Small intestine (tissue), 7 donors: Measurements from ENCODE around the gene LMX1B. TPM values are rescaled to one million over a fixed set of nuclear protein-coding genes. Genes with fewer than 3 reads are reported as not detected.
"Not testable (repeated sequence)": the region's sequence is repeated elsewhere in the genome, so short reads cannot be mapped to it uniquely, and the experiment has no call there.

Experiments
- DNase-seq, 2 donors: peaks; one replicate each; pipeline versions ENCODE4 v3.0.0 to v3.0.0-alpha.2; 2013
- FAIRE-seq: peaks from 2 replicates; lab custom pipeline; 2012; peaks lifted over from hg19 to GRCh38; lab: Jason Lieb, UNC
- H3K27ac ChIP-seq, 3 donors: one replicate each; pipeline ENCODE4 v1.5.1; 2013; ENCODE audit warnings: low read length in 2 of 3, mild to moderate bottlenecking in 2 of 3, control low read depth in 1 of 3, inconsistent platforms in 1 of 3, low read depth in 1 of 3, moderate library complexity in 1 of 3
- H3K27me3 ChIP-seq, 3 donors: one replicate each; pipeline ENCODE4 v1.6.1; 2013; ENCODE audit warnings: low read length in 3 of 3, inconsistent platforms in 1 of 3; ENCODE audit not compliant: control insufficient read depth in 3 of 3, insufficient read depth in 3 of 3
- H3K36me3 ChIP-seq, 3 donors: one replicate each; pipeline ENCODE4 v1.6.1; 2013; ENCODE audit warnings: low read length in 3 of 3, inconsistent platforms in 1 of 3, low read depth in 1 of 3, mild to moderate bottlenecking in 1 of 3, moderate library complexity in 1 of 3; ENCODE audit not compliant: control insufficient read depth in 3 of 3, insufficient read depth in 2 of 3
- H3K4me1 ChIP-seq, 3 donors: one replicate each; pipeline ENCODE4 v1.6.1; 2013; ENCODE audit warnings: low read length in 2 of 3, inconsistent platforms in 1 of 3, low read depth in 1 of 3, mild to moderate bottlenecking in 1 of 3, moderate library complexity in 1 of 3; ENCODE audit not compliant: control insufficient read depth in 3 of 3, insufficient read depth in 2 of 3
- H3K4me3 ChIP-seq, 3 donors: one replicate each; pipeline ENCODE4 v1.5.1; 2013; ENCODE audit warnings: low read length in 3 of 3, control low read depth in 1 of 3, inconsistent platforms in 1 of 3, low read depth in 1 of 3, mild to moderate bottlenecking in 1 of 3, moderate library complexity in 1 of 3
- H3K9me3 ChIP-seq, 2 donors: one replicate each; pipeline ENCODE4 v1.6.1; 2013; ENCODE audit warnings: low read depth in 1 of 2, low read length in 1 of 2; ENCODE audit not compliant: control insufficient read depth in 2 of 2, insufficient read depth in 1 of 2
- WGBS, 3 donors: extraction: QIAGEN DNeasy Blood & Tissue Kit; methylation state at CpG; one replicate each; pipeline ENCODE4 v1.1.7; 2013; 5-methylcytosine and 5-hydroxymethylcytosine counted together
- polyA plus RNA-seq, 4 donors: library from polyadenylated mRNA; stranded (reverse) in 3 of 4; unstranded in 1 of 4; fragments of 200-250 nt in 3 of 4; fragments of 120-200 nt in 1 of 4; gene quantifications; one replicate each; pipeline versions ENCODE4 v1.2.1 to v1.2.3, GENCODE V29; 2013
- donor health status: healthy with polysubstance abuse.
- donor health status: control.
- donor health status: control.
- donor health status: Bipolar disorder and iron deficiency.
- donor health status: healthy.

The LMX1B gene
- polyA plus RNA-seq, 4 donors: 0.13 to 0.75 TPM; not detected in 2

DNA sequence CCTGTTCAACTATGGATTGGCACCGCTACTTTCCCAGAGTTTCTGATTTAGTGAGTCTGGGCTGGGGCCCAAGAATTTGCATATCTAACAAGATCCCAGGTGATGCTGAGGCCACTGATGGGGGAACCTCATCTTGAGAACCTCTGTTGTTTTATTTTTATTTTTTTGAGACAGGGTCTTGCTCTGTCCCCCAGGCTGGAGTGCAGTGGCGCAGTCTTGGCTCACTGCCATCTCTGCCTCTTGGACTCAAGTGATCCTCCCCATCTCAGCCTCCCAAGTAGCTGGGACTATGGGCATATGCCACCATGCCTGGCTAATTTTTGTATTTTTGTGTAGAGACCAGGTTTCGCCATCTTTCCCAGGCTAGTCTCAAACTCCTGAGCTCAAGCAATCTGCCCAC is 35.7 kb downstream of the LMX1B start:
- H3K36me3 ChIP-seq: no peaks in the 10 kb centered on the region
- FAIRE-seq: no peak
- peaks cover 0 to 89% (median 55%) of the 10 kb centered on the region in 3 donors for H3K27me3 ChIP-seq
- 49 to 81% (median 62%) methylated on average over 3 of the region's 3 CpGs for WGBS, 3 donors
- no peak overlapping the region for H3K4me3 ChIP-seq
- H3K4me1 ChIP-seq: peaks cover 0 to 12% (median 0%) of the 10 kb centered on the region in 3 donors
- H3K9me3 ChIP-seq: no peaks in the 10 kb centered on the region
- no peak for DNase-seq
- no peak overlapping the region for H3K27ac ChIP-seq

DNA sequence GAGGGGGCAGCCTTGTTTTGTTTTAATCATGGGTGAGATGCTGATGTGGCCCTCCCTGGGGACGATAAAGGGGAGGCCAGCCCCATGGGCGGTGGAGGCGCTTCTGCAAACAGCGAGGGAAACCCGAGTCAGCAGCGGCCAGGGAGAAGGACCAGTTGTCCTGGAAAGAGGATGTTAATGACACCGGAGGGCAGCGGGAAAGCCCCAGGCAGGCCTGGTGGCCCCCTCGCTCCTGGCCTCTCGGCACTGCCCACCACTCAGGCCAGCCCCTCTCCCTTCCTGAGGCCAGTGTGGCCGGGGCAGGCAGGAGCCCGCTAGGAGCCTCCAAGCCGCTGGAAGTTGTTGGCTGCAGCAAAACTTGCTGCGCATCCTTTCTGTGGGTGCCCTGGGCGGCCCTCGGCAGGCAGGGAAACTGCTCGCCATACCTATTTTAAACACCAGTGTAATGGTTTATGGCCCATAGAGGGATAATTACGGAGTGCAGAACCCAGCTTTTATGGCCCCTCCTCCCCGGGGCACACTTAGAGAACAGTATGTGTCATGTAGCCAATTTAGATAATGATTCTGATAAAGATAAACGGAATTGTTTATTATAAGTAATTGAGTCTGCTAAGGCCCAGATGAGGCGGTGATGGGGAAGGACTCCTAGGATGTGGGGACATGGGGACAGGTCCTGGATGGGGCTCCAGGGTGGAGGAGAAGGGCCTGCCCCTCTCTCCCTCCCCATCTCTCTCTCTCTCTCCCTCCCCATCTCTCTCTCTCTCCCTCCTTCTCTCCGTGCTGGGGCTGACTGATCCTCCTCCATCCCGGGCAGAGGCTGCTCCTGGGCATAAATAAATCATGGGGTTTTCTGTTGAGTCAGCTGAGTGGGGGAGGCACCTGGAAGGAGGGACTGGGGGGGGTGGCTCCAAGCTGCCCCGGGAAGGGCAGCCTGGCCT is 36.9 kb downstream of the LMX1B start:
- peaks cover 0 to 86% (median 47%) of the 10 kb centered on the region in 3 donors for H3K27me3 ChIP-seq
- H3K9me3 ChIP-seq: no peaks in the 10 kb centered on the region
- 11 to 16% (median 12%) methylated on average over 24 of the region's 24 CpGs for WGBS, 3 donors
- H3K36me3 ChIP-seq: no peaks in the 10 kb centered on the region
- peak; percentile 28 to 54 for DNase-seq
- H3K27ac ChIP-seq: no peak overlapping the region
- H3K4me1 ChIP-seq: peaks cover 0 to 12% (median 0%) of the 10 kb centered on the region in 3 donors
- no peak overlapping the region for H3K4me3 ChIP-seq
- no peak for FAIRE-seq

DNA sequence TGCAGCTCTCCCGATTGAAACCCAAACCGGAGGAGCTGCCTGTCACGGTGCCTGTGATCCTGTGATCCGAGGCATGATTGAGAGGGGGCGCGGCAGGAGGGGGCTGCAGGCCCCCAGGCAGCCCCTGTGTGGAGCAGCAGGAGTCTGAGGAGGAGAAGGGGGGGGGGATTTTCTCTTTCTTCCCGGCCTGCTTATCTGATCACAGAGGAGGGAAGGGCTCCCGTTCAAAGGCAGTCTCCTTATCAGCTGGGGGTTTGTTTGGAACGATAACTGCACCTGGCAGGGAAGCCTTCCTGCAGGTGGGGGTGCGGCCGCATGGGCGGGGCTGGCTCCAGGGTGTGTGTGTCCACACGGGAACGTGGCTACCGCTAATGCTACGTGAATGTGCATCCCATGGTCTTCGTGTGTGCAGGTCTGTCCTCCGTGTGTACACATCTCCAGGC is 38.4 kb downstream of the LMX1B start:
- DNase-seq (peak; percentile 71 to 73), FAIRE-seq (no peak)
- WGBS, 3 donors: 4 to 11% (median 4%) methylated on average over 17 to 18 of the region's 18 CpGs
- no peaks in the 10 kb centered on the region for H3K9me3 ChIP-seq
- peaks cover 0 to 77% (median 43%) of the 10 kb centered on the region in 3 donors for H3K27me3 ChIP-seq
- no peaks in the 10 kb centered on the region for H3K36me3 ChIP-seq
- H3K4me1 ChIP-seq: peaks cover 0 to 12% (median 0%) of the 10 kb centered on the region in 3 donors
- H3K27ac ChIP-seq: no peak overlapping the region
- H3K4me3 ChIP-seq: no peak overlapping the region

DNA sequence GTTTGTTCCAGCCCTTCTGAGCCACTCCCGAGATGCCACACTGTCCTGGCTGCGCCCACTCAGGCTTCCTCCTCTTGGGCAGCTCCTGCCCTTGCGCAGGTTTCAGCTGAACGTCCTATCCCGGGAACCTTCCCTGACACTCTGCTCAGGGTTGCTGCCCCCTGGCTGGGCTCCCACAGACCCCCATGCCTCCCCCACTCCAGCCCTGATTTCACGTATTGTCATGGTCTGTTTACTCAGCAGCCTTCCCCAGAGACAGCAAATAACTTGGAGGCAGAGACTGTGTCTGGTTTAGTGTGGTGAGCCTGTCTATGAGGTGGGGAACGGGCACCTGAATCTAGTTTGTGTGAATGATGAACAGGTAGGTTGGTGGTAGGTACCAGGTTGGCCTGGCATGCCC is 40.4 kb downstream of the LMX1B start:
- DNase-seq (no peak), FAIRE-seq (no peak)
- no peak overlapping the region for H3K27ac ChIP-seq
- H3K27me3 ChIP-seq: peaks cover 0 to 69% (median 39%) of the 10 kb centered on the region in 3 donors
- WGBS, 3 donors: 82 to 86% (median 83%) methylated on average over 7 of the region's 7 CpGs
- no peaks in the 10 kb centered on the region for H3K36me3 ChIP-seq
- H3K4me1 ChIP-seq: peaks cover 0 to 19% (median 0%) of the 10 kb centered on the region in 3 donors
- no peak overlapping the region for H3K4me3 ChIP-seq
- H3K9me3 ChIP-seq: no peaks in the 10 kb centered on the region

DNA sequence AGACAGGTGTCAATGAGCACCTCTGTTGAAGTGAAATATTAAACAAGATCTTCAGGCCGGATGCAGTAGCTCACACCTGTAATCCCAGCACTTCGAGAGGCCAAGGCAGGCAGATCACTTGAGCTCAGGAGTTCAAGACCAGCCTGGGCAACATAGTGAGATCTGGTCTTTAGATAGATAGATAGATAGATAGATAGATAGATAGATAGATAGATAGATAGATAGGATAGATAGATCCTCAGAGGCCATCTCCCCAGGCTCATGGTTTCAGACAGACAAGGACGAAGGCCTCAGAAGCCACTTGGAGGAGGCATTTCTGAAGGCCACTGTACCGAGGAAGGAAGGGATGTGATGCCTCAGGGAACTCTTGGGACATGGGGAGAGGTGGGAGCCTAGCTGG is 42.5 kb downstream of the LMX1B start:
- H3K27me3 ChIP-seq: peaks cover 0 to 49% (median 26%) of the 10 kb centered on the region in 3 donors
- H3K27ac ChIP-seq, H3K36me3 ChIP-seq, DNase-seq, FAIRE-seq, H3K4me3 ChIP-seq, H3K9me3 ChIP-seq: not testable (repeated sequence)
- 55 to 76% (median 62%) methylated on average over 4 of the region's 4 CpGs for WGBS, 3 donors
- H3K4me1 ChIP-seq: peaks cover 0 to 20% (median 0%) of the 10 kb centered on the region in 3 donors

DNA sequence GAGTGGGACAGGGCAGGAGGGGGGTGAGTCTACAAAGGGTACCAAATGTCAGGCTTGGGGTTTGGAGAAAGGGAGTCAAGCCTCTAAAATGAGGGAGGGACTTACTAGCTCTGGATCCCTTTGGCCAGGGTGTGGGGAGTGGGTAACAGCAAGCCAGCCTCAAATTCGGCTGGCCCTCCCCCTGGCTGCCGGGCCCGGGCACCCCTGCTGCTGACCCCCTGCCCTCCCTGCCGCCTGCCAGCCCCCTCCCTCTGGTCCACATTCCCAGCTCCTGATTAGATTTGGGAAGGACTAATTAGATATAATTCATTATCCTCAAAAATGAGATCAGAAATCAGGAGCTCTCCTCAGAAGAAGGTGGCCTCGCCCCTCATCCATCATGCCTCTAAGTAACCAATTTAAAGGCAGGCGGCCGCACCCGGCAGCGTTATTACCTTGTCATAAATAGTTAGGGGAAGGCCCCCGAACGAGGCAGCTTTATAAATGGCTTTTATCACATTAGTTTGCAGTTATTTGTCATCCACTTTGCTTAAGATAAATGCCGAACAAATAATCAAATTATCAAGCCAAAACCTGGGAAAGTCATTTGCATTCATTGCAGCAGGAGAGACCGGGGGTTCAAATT is 44.6 kb downstream of the LMX1B start:
- FAIRE-seq (no peak), DNase-seq (peak; percentile 9 to 60)
- Histone ChIP-seq H3K9me3 (no peaks in the 10 kb centered on the region), H3K27me3 (peaks cover 0 to 38% (median 10%) of the 10 kb centered on the region in 3 donors), H3K4me3 (no peak overlapping the region), H3K4me1 (peaks cover 0 to 19% (median 0%) of the 10 kb centered on the region in 3 donors), H3K27ac (no peak overlapping the region), H3K36me3 (no peaks in the 10 kb centered on the region)
- WGBS, 3 donors: 19 to 57% (median 29%) methylated on average over 13 of the region's 13 CpGs

DNA sequence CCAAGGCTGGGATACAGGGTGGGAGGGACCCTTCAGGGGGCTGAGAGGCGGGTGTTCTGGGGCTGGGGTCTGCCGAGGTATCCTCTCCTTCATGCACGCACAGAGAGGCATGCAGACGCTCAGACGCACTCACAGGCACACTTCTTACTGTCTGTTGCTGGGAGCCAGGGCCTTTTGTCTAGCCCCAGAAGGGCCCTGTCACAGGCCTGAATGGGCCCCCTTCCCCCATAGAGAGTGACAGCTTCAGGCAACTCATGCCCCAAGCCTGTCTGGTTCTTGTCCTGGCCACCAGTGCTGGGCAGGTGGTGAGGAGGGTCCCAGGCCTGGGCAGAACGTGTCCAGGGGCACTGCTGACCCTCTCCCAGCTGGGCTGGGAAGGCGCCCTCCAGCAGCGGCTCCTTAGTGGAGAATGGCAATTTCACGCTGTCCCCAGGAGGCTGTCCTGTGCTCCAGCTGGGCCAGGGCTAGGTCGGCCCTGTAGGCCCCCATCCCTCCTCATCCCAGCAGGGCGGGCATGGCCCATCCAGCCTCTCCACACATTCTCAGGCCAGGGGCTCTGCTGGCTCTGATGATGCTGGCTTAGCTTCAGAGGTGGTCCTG is 45.3 kb downstream of the LMX1B start:
- H3K9me3 ChIP-seq: no peaks in the 10 kb centered on the region
- no peak overlapping the region for H3K27ac ChIP-seq
- WGBS, 3 donors: 55 to 76% (median 75%) methylated on average over 11 of the region's 11 CpGs
- H3K27me3 ChIP-seq: peaks cover 2 to 36% (median 11%) of the 10 kb centered on the region in 3 donors
- no peak overlapping the region for H3K4me3 ChIP-seq
- FAIRE-seq (no peak), DNase-seq (no peak)
- H3K36me3 ChIP-seq: no peaks in the 10 kb centered on the region
- peaks cover 0 to 19% (median 0%) of the 10 kb centered on the region in 3 donors for H3K4me1 ChIP-seq

DNA sequence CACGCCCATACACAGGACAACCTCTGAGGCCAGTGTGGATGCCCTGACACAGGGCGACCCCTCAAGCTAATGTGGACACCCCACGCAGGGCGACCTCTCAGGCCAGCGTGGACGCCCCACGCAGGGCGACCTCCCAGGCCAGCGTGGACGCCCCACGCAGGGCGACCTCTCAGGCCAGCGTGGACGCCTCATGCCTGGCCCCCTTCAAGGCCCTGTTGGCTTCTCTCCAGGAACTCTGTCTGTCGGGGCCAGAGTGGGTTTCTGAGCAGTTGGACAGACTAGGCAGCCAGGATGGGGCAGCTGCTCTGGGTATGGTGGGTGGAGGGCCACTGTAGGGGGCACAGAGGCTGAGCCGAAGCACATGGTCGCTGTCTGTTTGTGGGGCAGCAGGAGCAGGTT is 47.4 kb downstream of the LMX1B start:
- WGBS, 3 donors: 81 to 90% (median 87%) methylated on average over 17 of the region's 17 CpGs
- H3K4me1 ChIP-seq: peaks cover 0 to 23% (median 0%) of the 10 kb centered on the region in 3 donors
- DNase-seq (no peak), FAIRE-seq (no peak)
- no peaks in the 10 kb centered on the region for H3K36me3 ChIP-seq
- H3K27me3 ChIP-seq: peaks cover 5 to 43% (median 16%) of the 10 kb centered on the region in 3 donors
- no peak overlapping the region for H3K4me3 ChIP-seq
- no peak overlapping the region for H3K27ac ChIP-seq
- H3K9me3 ChIP-seq: no peaks in the 10 kb centered on the region
